Myocyte (in vitro differentiated cells): Measurements from ENCODE around the gene PREP. TPM values are rescaled to one million over a fixed set of nuclear protein-coding genes. Genes with fewer than 3 reads are reported as not detected.
A peak's percentile ranks its signal among the peaks of the same experiment; 100 is the strongest.

ENCODE experiments used
- DNase-seq: peaks from one replicate; pipeline ENCODE4 v3.0.0-alpha.2; 2012; ENCODE audit warnings: low read depth
- total RNA-seq: library from RNA; depleted of rRNA; stranded (reverse); fragments of >200 nt; gene quantifications from 2 replicates; pipeline ENCODE4 v1.2.3, GENCODE V29; 2014

PREP gene
- total RNA-seq, 1 donor from 2014 or later: 23.9 TPM

DNA sequence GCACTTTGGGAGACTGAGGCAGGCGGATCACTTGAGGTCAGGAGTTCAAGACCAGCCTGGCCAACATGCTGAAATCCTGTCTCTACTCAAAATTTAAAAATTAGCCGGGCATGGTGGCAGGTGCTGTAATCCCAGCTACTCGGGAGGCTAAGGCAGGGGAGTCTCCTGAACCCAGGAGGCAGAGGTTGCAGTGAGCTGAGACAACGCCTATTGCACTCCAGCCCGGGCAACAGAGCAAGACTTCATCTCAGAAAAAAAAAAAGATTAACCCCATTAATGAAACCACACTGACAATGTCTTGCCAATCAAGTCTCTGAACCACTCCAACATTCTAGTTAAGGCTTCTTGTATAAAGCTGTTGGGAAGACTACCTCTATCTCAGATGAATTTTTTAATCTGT is 4.0 kb downstream of the PREP start:
- no peak for DNase-seq

DNA sequence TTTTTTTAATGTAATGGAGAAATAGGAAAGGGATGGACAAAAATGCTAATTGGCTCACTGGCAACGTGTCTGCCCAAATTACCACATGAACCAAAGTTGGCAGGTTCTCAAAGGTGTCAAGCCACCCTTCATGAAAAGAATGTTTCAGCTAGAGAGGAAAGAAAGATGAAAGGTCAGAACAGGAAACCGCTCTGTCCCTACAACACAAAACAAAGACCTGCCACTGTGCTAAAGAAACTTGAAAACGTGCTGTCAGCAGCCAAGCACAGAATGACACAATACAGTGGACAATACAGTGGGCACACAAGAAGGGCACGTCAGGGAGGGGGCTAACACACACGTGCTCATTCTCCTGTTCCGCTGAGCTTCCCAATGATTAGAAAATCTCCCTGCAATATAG is 4.9 kb downstream of the PREP start:
- no peak for DNase-seq

DNA sequence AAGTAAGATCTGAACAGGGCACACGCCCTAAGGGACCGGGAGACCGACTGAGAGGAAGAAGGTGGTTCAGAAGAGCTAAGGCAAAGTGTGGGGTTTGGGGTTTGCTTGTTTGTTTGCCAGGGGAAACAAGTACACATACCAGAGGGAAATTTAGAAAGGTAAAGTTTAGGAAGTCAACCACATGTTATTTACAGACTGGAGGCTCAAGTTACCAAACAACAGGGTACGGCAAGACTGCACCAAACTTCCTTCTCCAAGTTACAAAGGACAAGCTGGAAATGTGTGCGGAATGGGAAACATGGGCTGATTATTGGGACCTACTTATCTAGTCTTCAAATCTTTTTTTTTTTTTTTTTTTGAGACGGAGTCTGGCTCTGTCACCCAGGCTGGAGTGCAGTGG is 11.2 kb downstream of the PREP start:
- no peak for DNase-seq

DNA sequence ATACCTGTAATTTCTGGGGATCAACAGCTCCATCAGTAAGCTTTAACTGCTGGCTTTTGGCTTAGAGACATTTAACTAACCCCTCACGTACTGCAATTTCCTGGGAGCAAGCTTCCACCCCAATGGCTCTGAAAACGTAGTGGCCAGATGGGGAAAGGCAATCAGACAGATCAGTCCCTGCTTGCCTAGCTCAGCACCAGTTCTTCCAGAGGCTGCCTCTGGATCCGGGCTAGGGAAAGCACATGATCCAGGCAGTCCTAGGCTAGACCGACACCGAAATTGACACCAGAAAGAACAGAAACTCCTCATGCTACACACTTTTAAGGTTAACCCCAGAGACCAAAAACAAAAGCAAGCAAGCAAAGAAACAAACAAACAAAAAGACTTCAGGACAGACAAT is 13.3 kb downstream of the PREP start:
- no peak for DNase-seq

DNA sequence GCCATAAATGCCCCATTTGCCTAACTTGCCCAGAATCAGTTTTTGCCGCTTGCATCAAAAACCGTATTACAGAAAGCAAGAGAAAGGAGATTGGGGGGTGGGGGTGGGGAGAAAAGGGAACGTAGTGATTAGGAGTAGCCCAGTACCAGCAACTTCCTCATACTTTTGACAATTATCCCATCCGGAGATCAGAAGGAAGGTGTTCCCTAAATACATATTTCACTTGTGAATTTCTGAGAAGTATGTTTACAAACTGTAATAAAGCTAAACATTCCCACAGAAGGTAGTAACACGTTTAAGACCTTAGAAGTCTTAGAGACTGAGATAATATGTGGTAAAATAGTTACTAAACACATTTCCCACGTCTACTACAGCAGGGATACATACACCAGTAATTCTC is 14.5 kb downstream of the PREP start:
- no peak for DNase-seq

DNA sequence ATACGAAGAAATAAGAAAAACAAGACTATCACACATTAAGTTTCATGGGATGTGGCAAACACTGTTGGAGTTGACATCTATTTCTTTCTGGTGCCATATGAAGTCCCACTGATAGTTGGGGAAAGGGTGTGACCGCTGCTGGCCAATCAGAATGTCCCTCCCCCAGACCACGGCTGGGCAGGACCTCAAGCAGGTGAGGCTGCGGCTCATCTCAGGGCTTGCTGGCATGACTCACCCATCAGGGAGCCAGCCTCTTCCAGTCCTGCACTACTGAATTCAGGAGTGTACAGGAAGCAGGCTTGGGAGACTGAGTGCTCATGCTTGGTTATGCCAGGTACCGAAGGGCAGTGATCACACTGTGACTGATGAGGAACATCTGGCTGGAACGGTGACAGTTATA is 18.9 kb downstream of the PREP start:
- DNase-seq: peak; percentile 39

DNA sequence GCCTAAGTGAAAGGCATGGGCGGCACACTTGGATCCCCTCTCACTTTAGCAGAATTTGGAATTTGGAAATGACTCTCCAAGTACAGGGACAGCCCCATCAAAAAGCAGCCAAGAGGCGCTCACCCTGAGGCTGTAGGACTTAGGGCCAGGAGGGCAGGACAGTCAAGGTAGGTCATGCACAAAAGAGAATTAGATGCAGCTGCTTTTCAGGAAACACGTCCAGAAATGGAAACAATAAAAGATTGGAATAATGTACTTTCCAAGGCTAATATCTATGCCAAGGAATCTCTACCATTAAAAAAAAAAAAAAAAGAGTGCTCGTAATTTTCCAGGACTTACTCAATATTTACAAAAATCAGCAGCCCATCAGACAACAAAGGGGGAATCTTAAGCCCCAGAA is 19.9 kb downstream of the PREP start:
- DNase-seq: no peak

DNA sequence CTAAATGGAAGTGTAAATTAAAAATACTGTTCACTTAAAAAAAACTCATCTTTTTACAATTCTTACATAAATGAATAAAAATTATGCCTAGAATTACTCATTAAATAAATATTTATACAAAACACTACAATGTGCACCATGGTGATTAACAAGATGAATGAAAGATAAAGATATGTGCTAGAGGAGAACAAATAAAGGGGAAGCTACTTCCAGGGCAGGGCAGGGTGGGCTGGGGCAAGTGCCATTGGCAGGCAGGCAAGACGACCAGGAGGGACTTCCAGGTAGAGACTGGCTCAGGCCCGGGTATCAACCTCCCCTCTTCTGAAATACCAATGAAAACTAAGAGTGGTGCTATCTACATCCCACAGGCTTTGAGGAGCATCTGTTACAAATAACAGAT is 20.4 kb downstream of the PREP start:
- DNase-seq: no peak

DNA sequence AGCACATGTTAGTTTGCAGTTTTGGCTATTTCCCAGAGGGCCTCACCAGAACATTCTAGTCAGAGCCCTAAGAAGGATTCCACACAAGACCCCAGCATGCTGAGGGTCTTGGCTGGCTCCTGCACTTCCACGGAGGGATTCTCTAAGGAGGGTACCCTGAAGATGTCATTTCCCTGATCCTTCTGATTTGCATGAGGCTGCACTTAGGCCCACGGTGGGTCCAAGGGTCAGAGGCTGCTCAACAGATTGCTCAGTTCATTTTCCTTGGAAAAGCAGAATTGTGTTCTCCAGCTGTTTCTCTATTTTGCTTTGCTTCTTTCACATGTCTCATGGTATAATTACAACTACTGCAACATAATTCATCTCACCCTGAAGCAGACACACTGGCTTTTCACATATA is 22.2 kb downstream of the PREP start:
- DNase-seq: no peak

DNA sequence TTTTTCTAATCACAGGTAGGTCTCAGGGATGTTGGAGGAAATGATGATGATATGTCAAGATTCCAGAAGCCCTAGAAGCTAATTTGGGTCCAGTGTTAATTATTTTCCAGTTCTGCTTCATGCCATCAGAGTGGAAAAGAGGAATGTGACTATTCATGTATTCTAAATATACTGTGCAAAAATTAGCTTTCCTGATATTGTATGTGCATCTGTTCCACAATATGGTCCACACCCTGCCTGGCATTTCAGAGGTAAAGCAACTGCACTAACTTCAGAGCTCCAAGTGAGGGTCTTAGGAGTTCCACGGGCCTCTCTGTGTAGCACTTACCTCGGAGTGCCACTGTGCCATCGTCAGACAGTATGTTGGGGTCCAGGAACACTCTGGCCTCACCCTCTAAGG is 27.1 kb downstream of the PREP start:
- no peak for DNase-seq

DNA sequence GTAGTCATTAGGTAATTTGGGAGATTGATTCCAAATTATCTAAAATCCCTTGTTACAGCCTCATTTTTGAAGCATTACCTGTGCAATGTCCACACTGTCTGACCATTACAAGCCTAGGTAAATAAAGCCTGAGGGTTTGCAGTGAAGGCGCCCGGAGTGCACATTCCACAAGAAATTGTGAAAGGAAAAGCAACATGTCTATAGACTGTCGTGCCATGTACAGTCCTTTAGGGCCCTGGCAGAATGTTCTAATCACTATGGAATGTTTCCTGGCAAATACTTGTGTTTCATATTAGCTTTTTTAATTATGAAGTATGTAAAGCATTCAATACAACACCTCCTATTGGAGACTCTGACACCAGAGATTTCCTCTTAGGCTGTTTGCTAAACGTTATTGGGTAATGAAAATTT is 28.9 kb downstream of the PREP start:
- peak; percentile 10 for DNase-seq

DNA sequence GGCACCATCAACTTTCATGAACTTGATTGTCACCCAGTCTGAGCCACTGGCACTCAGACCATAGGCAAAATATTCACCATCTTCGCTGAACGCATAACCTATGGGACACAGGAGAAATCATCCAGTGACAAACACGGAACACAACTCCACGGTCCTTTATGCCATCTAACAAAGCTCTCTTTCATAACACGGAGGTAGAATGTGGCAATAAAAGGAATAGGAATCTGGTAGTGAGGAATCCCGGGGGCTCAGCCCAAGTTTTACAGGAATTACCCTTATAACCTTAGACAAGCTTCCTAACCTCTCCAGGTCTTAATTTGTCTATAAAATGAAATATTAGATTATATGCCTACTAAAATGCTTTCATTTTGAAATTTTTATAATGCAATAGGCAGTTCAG is 29.4 kb downstream of the PREP start:
- DNase-seq: no peak

DNA sequence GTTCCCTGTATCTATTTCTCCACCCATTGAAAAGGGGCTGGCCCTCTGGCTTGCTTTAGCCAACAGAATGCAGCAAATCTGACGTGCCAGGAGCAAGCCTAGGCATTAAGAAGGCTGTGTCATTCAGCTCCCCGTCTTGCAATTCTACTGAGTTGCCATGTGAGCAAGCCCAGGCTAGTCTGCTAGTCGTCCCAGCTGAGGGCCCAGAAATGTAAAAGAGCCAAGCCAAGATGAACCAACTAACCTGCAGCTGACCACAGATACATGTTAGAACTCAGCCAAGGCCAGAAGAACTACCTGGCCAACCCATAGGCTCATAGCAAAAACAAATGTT is 30.1 kb downstream of the PREP start:
- DNase-seq: no peak

DNA sequence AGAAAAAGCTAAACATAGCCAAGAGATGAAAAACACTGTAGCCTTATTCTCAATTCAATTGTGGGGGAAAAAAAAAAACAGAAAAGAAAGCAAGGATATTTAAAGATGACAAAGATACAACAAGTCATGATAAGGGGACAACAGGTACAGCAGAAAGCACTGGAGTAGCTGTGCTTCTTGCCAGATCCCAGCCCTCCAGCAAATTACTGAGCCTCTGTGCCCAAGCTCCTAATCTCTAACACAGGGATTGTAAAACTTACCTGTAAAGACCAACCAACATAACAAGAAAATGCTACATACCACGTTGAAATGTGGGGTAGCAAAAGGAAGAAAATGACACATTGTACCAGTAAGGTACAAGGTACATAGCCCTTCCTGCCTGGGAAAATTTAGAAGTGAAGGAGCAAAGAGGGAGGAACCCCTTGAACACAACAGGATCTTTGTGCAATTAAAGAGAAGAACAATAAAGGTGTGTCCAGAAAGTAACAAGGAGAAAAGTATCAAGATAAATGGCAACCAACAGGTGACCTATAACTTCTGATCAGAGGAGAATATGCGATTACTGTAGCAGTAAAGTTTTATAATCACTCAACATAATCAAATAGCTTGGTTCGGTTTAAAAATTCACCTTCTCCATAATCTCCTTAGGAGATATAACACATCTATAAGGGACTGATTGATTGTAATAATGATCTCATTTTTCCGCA is 30.6 kb downstream of the PREP start:
- no peak for DNase-seq

DNA sequence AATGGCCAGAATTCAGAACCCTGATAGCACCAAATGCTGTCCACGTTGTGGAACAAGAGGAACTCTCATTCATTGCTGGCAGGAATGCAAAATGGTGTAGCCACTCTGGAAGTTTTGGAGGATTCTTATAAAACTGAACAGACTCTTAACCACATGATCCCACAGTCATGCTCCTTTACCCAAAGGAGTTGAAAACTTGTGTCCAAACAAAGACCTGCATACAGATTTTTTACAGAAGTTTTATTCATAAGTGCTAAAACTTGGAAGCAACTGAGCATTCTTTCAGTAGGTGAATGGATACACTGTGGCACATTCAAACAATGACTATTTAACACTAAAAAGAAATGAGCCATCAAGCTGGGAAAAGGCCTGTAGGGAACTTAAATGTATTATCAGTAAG is 32.5 kb downstream of the PREP start:
- DNase-seq: no peak

DNA sequence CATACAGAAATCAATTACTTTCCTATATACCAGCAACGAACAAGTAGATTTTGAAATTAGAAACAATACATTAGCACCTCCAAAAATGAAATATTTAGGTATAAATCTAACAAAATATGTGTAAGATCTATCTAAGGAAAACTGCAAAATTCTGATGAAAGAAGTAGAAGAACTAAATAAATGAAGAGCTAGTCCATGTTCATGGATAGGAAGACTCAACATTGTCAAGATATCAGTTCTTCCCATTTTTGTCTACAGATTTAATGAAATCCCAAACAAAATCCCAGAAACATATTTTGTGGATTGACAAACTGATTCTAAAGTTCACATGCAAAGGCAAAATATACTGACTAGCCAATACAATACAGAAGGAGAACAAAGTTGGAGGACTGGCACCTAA is 33.7 kb downstream of the PREP start:
- no peak for DNase-seq

DNA sequence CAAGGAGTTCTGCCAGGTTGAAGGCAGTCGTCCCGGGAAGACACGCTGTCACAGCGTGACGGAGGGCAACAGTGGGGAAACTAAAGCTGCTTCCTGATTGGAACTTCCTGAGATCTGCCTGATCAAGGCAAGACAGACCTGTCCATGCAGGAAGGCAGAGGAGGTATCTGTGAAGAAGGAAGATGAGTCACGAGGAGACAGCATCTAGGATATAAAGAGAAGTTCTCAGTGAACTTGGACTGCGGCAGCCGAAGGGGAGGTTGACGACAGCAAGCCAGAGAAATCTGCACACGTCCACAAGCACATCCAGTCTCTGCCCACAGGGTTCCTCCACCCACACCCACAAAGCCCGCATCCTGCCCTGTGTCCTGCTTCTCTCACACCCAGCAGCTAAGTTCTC is 38.6 kb downstream of the PREP start:
- peak; percentile 12 for DNase-seq

DNA sequence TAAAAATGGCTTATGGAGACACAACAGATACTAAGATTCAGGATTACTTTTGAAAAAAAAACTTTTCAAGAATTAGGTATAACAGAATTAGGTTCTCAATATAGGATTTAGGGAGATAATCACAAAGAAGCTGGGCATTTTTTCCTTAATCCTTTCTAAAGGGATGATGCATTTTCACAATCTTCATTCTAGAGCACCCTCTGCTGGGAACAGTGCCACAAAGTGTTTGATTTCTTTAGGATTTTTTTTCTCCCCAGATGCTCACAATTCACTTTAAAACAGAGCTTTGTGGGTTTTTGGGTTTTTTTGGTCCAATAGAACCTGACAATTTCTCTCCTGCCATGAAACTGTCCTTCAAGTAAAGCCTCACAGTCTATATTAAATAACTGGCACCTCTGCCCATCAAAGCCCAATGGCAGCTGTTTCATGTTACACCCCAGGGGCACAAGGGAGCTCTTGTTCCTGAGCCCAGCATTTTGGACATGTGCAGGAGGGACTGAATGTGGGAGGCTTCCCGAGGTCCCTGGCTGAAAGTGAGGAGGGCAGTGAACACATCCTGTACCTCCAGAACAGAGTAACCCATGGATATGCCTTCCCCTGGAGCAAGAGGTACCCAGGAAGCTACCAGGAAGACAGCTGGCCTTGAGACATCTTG is 39.7 kb downstream of the PREP start:
- peak; percentile 63 for DNase-seq

DNA sequence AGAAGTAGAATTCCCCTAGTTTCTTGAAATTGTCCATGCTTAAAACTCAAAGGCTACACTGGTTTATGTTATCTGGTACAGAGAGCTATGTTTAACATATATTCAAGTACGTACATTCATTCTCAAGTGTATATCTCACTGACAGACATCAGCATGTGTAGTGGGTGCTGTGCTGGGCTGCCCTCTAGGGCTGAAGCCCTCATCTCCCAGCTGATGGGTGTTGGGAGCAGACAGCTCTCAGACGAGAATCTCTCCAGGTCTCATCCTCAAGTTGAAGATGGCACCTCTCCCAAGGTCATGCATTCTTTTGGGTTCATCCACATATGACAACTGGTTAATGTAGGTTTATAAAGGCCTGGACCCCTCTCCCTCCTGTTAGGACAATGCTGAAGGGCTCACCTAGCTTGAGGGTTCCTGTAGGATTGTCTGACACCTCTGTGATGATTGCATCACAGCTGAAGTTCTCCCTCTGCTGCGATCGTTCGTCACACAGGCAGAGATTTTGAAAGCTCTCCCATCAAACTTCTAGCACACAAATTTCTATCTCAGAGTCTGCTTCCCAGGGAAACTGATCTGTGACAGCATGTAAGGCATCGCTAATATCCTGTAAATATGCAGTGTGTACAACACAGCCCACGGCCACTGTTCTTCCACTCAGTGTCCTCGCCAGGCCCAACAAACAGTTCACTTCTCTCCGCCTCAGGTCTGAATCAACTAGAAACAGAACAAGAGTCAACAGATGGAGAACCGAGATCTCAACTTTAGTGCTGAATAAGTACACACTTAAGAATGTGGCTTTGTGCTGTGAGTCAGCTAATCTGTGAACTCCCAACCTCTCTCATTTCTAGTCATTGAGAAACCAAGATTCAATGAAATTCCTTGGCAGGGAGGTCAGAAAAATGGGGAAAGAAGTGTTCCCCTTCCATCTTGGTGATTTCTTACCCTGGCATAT is 43.2 kb downstream of the PREP start:
- peak; percentile 69 for DNase-seq

DNA sequence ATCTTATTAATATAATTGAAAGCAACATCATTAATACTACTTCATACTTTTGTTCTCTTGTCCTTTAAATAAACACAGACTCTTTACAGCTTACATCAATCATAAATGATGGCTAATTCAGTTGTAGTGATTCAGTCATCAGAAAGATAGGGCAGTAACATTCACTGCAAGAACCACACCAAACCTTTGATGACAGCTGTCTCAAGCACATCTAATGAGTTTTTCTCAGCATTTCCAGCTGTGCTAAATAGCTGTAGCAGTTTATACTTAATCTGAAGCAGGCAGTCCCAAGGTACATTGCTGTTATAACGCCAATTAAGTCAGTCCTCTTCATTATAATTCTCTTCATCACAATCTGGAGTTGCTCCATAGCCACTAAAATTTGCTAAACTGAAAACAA is 45.7 kb downstream of the PREP start:
- peak; percentile 33 for DNase-seq

DNA sequence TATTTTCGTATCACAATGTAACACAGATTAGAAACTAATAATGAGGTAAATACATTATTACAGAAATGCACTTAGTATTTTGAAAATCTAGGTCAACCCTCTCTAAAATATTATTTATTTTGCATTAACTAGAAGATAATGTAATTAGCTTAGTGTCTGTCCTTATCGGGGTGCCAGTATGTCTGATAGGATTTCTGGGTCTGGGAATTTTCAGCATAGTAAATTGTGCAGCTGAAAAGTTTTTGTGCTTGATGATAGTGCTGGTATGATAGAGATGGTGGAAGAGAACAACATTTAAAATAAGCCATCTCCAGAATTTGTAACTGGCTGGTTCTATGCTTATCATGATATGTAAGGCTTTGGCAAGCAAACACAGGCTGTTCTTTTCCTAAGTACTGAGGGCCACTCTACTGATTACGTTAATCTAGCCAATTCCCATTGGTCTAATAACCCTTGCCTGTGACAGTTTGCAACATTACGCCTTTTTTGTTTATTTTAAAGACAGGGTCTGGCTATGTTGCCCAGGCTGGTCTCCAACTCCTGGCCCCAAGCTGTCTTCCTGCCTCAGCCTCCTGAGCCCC is 50.8 kb downstream of the PREP start:
- DNase-seq: no peak

DNA sequence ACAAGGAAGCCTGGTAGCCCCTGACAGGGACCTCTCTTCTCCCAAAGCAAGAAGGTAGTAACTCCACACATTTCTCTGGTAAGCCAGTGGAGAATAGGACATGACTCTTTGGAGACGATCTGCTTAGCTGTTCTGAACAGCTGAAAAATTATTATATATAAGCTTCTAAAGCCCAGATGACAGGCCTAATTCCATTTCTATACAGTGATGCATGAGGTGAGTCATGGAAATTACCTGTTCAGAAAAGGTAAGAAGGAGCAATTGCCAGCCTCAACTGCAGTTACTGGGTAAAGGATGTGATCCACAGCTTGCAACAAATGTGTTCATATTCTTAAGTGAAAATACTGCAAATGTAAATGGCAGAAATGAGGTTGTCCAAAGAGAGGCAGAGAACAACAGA is 54.0 kb downstream of the PREP start:
- no peak for DNase-seq
